ENCODE measurements around the gene ORAI1.
"Not testable (repeated sequence)": the region's sequence is repeated elsewhere in the genome, so short reads cannot be mapped to it uniquely, and the experiment has no call there.

ORAI1 gene

GRCh38 chr12:121602766-121603165 is 23.6 kb upstream of the ORAI1 start:
- in situ Hi-C loops (cut with MboI; ENCODE audit: low sequenced_read_pairs), result no loop called here

GRCh38 chr12:121603581-121603980 is 22.7 kb upstream of the ORAI1 start:
- in situ Hi-C loops (cut with MboI; ENCODE audit: low sequenced_read_pairs), result no loop called here

- in situ Hi-C loops (cut with MboI; ENCODE audit: low sequenced_read_pairs), result no loop called here
Observed at GRCh38 chr12:121608301-121608700, 18.0 kb upstream of the ORAI1 start.

GRCh38 chr12:121610239-121611149 is 15.8 kb upstream of the ORAI1 start:
- in situ Hi-C loops (cut with MboI; ENCODE audit: low sequenced_read_pairs), result no loop called here

GRCh38 chr12:121611306-121611705 is 15.0 kb upstream of the ORAI1 start:
- in situ Hi-C loops (cut with MboI; ENCODE audit: low sequenced_read_pairs), result no loop called here

DNA sequence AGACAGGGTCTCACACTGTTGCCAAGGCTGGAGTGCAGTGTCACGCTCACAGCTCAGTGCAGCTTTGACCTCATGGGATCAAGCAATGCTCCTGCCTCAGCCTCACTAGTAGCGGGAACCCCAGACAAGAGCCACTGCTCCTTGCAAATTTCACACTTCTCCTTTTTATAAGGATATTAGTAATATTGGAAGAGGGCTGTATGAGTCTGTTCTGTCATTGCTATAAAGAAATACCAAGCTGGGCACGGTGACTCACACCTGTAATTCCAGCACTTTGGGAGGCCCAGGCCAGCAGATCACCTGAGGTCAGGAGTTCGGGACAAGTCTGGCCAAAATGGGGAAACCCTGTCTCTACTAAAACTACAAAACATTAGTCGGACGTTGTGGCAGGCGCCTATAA is 12.9 kb upstream of the ORAI1 start:
- in situ Hi-C loops (cut with MboI; ENCODE audit: low sequenced_read_pairs), result no loop called here

- in situ Hi-C loops (cut with MboI; ENCODE audit: low sequenced_read_pairs), result no loop called here
Observed at GRCh38 chr12:121614872-121615467, 11.4 kb upstream of the ORAI1 start.

- in situ Hi-C loops (cut with MboI; ENCODE audit: low sequenced_read_pairs), result no loop called here
Observed at GRCh38 chr12:121618659-121619233, 7.6 kb upstream of the ORAI1 start.

- in situ Hi-C loops (cut with MboI; ENCODE audit: low sequenced_read_pairs), result no loop called here
Observed at GRCh38 chr12:121620333-121620891, 5.9 kb upstream of the ORAI1 start.

- in situ Hi-C loops (cut with MboI; ENCODE audit: low sequenced_read_pairs), result no loop called here
Observed at GRCh38 chr12:121626853-121627640, 717 bp downstream of the ORAI1 start.

GRCh38 chr12:121628037-121628436 is 1.7 kb downstream of the ORAI1 start:
- in situ Hi-C loops (cut with MboI; ENCODE audit: low sequenced_read_pairs), result no loop called here

DNA sequence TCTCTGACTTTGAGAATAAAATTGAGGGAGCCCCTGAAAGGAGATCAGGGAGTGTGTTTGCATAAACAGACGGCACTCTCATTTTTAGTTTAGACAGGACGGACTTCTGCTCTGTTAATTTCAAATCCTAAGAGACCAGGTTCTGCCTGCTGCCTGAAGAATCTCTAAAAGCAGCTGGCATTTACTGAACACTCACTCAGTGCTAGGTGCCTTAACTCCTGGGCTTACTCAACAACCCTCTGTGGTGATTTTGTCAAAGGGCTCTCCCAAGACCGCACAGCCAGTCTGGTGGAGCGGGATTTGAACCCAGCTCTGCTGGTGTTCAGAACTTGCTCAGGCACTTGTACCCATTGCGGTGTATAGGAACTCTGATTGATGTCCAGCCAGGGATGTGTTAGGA is 2.2 kb downstream of the ORAI1 start:
- in situ Hi-C loops (cut with MboI; ENCODE audit: low sequenced_read_pairs), result no loop called here

- in situ Hi-C loops (cut with MboI; ENCODE audit: low sequenced_read_pairs), result no loop called here
Observed at GRCh38 chr12:121630791-121631355, 4.5 kb downstream of the ORAI1 start.

DNA sequence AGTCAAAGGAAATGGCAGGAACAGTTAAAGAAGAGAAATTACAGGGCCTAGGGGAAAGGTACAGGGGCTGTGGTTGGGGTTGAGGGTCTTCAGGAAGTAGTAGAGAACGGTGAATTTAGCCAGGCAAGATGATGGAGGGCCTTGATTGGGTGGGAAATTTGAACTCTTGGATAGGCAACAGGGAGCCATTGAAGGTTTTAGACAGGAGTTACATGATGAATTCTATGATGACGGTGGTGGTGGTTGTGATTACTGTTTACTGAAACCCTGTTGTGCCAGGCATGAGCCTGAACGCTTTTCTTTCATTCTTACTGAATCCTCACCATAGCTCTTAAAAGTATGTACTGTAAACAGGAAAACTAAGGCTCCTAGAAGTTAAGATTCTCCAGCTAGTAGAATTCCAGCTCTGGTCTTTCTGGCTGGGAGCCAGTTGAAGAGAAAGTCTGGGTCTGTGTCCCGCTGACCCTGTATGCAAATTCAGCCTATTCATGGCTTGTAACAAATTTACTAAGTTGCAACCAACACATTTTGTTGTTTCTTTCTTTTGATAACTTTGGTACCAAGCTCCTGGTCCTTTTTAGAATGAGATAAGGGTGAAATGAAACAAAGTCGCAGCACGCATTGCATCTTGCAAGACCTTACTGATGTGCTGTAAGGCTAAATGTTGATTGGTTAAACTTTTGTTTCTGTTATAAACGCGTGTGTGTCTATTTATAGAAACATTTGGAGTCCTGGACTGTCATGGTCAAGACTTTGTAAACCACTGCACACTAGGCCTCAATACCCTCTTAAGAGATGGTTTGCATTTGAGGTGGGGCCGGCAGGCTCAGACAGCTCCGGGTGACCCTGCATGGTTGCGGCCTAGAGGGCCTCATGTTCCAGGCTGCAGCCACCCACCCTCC is 6.0 kb downstream of the ORAI1 start:
- in situ Hi-C loops (cut with MboI; ENCODE audit: low sequenced_read_pairs), result no loop called here

DNA sequence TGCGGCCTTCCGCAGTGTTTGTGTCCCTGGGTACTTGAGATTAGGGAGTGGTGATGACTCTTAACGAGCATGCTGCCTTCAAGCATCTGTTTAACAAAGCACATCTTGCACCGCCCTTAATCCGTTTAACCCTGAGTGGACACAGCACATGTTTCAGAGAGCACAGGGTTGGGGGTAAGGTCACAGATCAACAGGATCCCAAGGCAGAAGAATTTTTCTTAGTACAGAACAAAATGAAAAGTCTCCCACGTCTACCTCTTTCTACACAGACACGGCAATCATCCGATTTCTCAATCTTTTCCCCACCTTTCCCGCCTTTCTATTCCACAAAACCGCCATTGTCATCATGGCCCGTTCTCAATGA is 7.5 kb downstream of the ORAI1 start:
- in situ Hi-C loops (cut with MboI; ENCODE audit: low sequenced_read_pairs), result not testable (repeated sequence)

DNA sequence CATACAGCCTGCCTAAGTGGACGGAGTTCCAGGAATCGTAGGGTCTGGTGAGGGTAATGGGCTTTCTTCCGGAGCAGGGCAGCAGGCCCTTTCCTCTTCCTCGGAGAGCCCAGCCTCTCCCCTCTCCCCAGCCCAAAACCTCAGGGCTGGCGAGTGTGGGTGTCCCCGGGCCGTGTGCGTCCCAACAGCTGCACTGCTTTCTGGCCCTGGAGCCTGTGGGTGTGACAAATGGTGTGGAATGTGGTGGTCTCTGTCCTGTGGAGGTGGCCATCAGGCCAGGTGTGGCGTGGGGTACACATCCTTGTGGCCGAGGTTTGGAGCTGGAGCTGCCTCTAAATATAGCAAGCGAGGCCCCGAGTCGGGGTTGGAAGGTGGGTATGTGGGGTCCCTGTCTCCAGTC is 8.5 kb downstream of the ORAI1 start:
- in situ Hi-C loops (cut with MboI; ENCODE audit: low sequenced_read_pairs), result no loop called here

DNA sequence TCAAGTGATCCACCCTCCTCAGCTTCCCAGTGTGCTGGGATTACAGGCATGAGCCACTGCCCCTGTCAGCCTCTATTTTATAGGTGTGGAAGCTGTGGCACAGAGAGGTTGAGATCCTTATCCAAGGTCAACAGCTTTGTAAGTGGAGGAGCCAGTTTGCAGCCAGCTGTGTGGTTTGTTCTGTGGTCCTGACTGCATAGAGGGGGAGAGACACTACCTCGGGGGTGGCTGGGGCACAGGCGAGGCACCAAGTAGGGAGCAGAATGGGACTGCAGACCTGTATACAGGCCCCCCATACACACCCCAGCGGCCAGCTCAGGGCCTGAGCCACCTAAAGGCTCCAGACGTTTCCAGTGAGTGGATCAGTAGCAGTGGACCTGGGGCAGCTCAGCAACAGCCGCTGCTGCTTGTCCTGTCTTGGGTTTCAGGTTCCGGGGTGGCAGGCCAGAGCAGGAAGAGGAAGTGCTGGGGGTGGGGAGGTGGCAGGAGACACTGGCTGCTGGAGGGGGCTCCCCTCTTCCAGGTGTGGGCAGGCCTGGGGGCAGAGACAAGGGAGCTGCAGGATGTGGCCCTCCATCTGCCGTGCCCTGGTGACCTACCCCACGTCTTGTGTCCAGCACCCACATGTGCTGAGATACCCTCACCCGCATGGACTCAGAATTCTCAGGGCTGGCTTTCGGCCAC is 11.0 kb downstream of the ORAI1 start:
- in situ Hi-C loops (cut with MboI; ENCODE audit: low sequenced_read_pairs), result no loop called here

DNA sequence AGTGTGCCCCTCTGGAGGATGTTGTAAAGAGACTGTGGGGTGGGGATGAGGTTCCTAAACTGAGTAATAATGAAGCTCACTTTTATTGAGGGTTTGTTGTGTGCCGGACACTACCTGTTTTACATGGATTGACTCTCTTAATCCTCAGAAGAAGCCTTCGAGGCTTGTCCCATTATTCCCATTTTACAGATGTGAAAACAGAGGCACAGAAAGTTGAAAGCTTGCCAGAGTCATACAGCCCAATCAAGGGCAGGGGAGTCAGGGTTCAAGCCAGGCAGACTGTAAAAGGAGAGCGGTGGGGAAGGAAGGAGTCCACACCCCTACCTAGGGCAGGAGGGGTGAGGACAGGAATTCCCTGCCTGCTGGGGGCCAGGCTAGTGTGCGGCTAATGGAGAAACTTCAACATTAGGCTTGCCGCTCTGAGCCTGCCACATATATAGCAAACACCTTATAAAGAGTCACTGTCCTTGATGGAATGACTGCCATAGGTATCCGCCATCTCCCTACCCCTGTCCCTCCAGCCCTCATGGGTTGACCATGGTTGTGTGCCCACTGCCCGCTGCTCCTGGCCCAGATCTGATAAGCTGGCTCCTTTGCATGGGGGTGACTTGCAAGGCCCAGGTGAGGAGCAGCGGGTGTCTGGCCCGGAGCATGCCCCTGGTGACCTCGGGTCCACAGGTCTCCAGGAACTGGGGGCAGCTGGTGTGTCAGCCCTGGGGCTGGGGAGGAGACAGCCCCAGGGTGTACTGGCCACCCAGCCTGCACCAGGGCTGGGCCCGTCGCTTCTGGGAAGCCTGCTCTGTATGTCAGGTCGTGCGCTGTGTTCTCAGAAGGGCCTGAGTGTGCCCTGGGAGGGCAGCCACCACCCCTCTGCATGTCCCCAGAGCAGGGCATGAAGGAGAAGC is 12.2 kb downstream of the ORAI1 start:
- in situ Hi-C loops (cut with MboI; ENCODE audit: low sequenced_read_pairs), result no loop called here

Measured in HL-60/S4 treated with retinoic acid at 250 ng/mL for 4 days and 3 days (cell line).